Measurements from ENCODE around the gene C8B. TPM values are rescaled to one million over a fixed set of nuclear protein-coding genes. Genes with fewer than 3 reads are reported as not detected.

Gene C8B
- total RNA-seq, 1 experiment from 2014 or later, result not detected

- Histone ChIP-seq H3K27me3 (replicated peaks) (no peaks in the 10 kb centered on the region), H3K36me3 (no peaks in the 10 kb centered on the region), H3K27ac (no peak overlapping the region), H3K4me1 (replicated peaks) (no peaks in the 10 kb centered on the region), H3K9me3 (replicated peaks) (no peaks in the 10 kb centered on the region), H3K4me3 (no peak overlapping the region)
- DNase-seq (ENCODE audit: low read depth in 1 of 2, low spot score in 2 of 2), result no peak
These were observed 624 bp downstream of the C8B start for GRCh38 chr1:56965191-56965590.

- DNase-seq (ENCODE audit: low read depth in 1 of 2, low spot score in 2 of 2), result no peak
- H3K27me3 ChIP-seq (replicated peaks), result no peaks in the 10 kb centered on the region
- no peaks in the 10 kb centered on the region for H3K4me1 ChIP-seq (replicated peaks)
- H3K36me3 ChIP-seq, result no peaks in the 10 kb centered on the region
- no peak overlapping the region for H3K27ac ChIP-seq
- H3K4me3 ChIP-seq, result no peak overlapping the region
- no peaks in the 10 kb centered on the region for H3K9me3 ChIP-seq (replicated peaks)
These were observed 1.3 kb downstream of the C8B start for GRCh38 chr1:56964349-56965017.

GRCh38 chr1:56963667-56964066, 2.1 kb downstream of the C8B start:
- H3K36me3 ChIP-seq, result no peaks in the 10 kb centered on the region
- no peak for DNase-seq (ENCODE audit: low read depth in 1 of 2, low spot score in 2 of 2)
- no peak overlapping the region for H3K4me3 ChIP-seq
- no peaks in the 10 kb centered on the region for H3K4me1 ChIP-seq (replicated peaks)
- H3K9me3 ChIP-seq (replicated peaks), result no peaks in the 10 kb centered on the region
- H3K27me3 ChIP-seq (replicated peaks), result no peaks in the 10 kb centered on the region; the same call in 1 of the 2 replicates
- no peak overlapping the region for H3K27ac ChIP-seq

- H3K27me3 ChIP-seq (replicated peaks), result no peaks in the 10 kb centered on the region; the same call in 1 of the 2 replicates
- no peaks in the 10 kb centered on the region for H3K36me3 ChIP-seq
- no peaks in the 10 kb centered on the region for H3K9me3 ChIP-seq (replicated peaks)
- no peak for DNase-seq (ENCODE audit: low read depth in 1 of 2, low spot score in 2 of 2)
- H3K27ac ChIP-seq, result no peak overlapping the region
- H3K4me1 ChIP-seq (replicated peaks), result no peaks in the 10 kb centered on the region
- H3K4me3 ChIP-seq, result no peak overlapping the region
These were observed 4.4 kb downstream of the C8B start for GRCh38 chr1:56961426-56961825.

GRCh38 chr1:56958526-56958925, 7.3 kb downstream of the C8B start:
- no peak overlapping the region for H3K4me3 ChIP-seq
- H3K9me3 ChIP-seq (replicated peaks), result no peaks in the 10 kb centered on the region
- no peaks in the 10 kb centered on the region for H3K4me1 ChIP-seq (replicated peaks)
- no peak for DNase-seq (ENCODE audit: low read depth in 1 of 2, low spot score in 2 of 2)
- no peak overlapping the region for H3K27ac ChIP-seq
- no peaks in the 10 kb centered on the region; the same call in 1 of the 2 replicates for H3K27me3 ChIP-seq (replicated peaks)
- no peaks in the 10 kb centered on the region for H3K36me3 ChIP-seq

GRCh38 chr1:56957931-56958330, 7.9 kb downstream of the C8B start:
- Histone ChIP-seq H3K4me3 (no peak overlapping the region), H3K36me3 (no peaks in the 10 kb centered on the region), H3K27ac (no peak overlapping the region), H3K27me3 (replicated peaks) (no peaks in the 10 kb centered on the region; the same call in 1 of the 2 replicates), H3K9me3 (replicated peaks) (no peaks in the 10 kb centered on the region), H3K4me1 (replicated peaks) (no peaks in the 10 kb centered on the region)
- DNase-seq (ENCODE audit: low read depth in 1 of 2, low spot score in 2 of 2), result no peak

- Histone ChIP-seq H3K4me1 (replicated peaks) (no peaks in the 10 kb centered on the region), H3K9me3 (replicated peaks) (no peaks in the 10 kb centered on the region), H3K4me3 (no peak overlapping the region), H3K27ac (no peak overlapping the region), H3K36me3 (no peaks in the 10 kb centered on the region), H3K27me3 (replicated peaks) (no peaks in the 10 kb centered on the region; the same call in 1 of the 2 replicates)
- DNase-seq (ENCODE audit: low read depth in 1 of 2, low spot score in 2 of 2), result no peak
These were observed 11.2 kb downstream of the C8B start for GRCh38 chr1:56954664-56955063.

- H3K36me3 ChIP-seq, result no peaks in the 10 kb centered on the region
- H3K27me3 ChIP-seq (replicated peaks), result no peaks in the 10 kb centered on the region
- DNase-seq (ENCODE audit: low read depth in 1 of 2, low spot score in 2 of 2), result no peak
- H3K4me3 ChIP-seq, result no peak overlapping the region
- no peaks in the 10 kb centered on the region for H3K9me3 ChIP-seq (replicated peaks)
- H3K4me1 ChIP-seq (replicated peaks), result no peaks in the 10 kb centered on the region
- no peak overlapping the region for H3K27ac ChIP-seq
These were observed 12.4 kb downstream of the C8B start for GRCh38 chr1:56953386-56953785.

- no peak for DNase-seq (ENCODE audit: low read depth in 1 of 2, low spot score in 2 of 2)
- H3K27me3 ChIP-seq (replicated peaks), result no peaks in the 10 kb centered on the region
- H3K9me3 ChIP-seq (replicated peaks), result no peaks in the 10 kb centered on the region
- no peak overlapping the region for H3K27ac ChIP-seq
- H3K4me1 ChIP-seq (replicated peaks), result no peaks in the 10 kb centered on the region
- H3K4me3 ChIP-seq, result no peak overlapping the region
- H3K36me3 ChIP-seq, result no peaks in the 10 kb centered on the region
These were observed 13.3 kb downstream of the C8B start for GRCh38 chr1:56952501-56952900.

- H3K9me3 ChIP-seq (replicated peaks), result no peaks in the 10 kb centered on the region
- no peaks in the 10 kb centered on the region for H3K27me3 ChIP-seq (replicated peaks)
- H3K4me1 ChIP-seq (replicated peaks), result no peaks in the 10 kb centered on the region
- H3K4me3 ChIP-seq, result no peak overlapping the region
- no peak for DNase-seq (ENCODE audit: low read depth in 1 of 2, low spot score in 2 of 2)
- H3K27ac ChIP-seq, result no peak overlapping the region
- H3K36me3 ChIP-seq, result no peaks in the 10 kb centered on the region
These were observed 17.3 kb downstream of the C8B start for GRCh38 chr1:56948403-56949023.

- H3K27ac ChIP-seq, result no peak overlapping the region
- no peak for DNase-seq (ENCODE audit: low read depth in 1 of 2, low spot score in 2 of 2)
- no peaks in the 10 kb centered on the region for H3K9me3 ChIP-seq (replicated peaks)
- no peaks in the 10 kb centered on the region for H3K27me3 ChIP-seq (replicated peaks)
- no peaks in the 10 kb centered on the region for H3K36me3 ChIP-seq
- H3K4me3 ChIP-seq, result no peak overlapping the region
- no peaks in the 10 kb centered on the region for H3K4me1 ChIP-seq (replicated peaks)
These were observed 25.8 kb downstream of the C8B start for GRCh38 chr1:56940039-56940438.

- H3K27ac ChIP-seq, result no peak overlapping the region
These were observed 26.6 kb downstream of the C8B start for GRCh38 chr1:56939209-56939608.

GRCh38 chr1:56938646-56939045, 27.2 kb downstream of the C8B start:
- no peaks in the 10 kb centered on the region for H3K36me3 ChIP-seq
- no peaks in the 10 kb centered on the region for H3K9me3 ChIP-seq (replicated peaks)
- H3K27me3 ChIP-seq (replicated peaks), result no peaks in the 10 kb centered on the region
- no peak overlapping the region for H3K27ac ChIP-seq
- no peaks in the 10 kb centered on the region for H3K4me1 ChIP-seq (replicated peaks)
- DNase-seq (ENCODE audit: low read depth in 1 of 2, low spot score in 2 of 2), result no peak
- no peak overlapping the region for H3K4me3 ChIP-seq

More at GRCh38 chr1:56939209-56939608, 26.6 kb downstream of the C8B start:
- Histone ChIP-seq H3K4me3 (no peak overlapping the region), H3K36me3 (no peaks in the 10 kb centered on the region), H3K4me1 (replicated peaks) (no peaks in the 10 kb centered on the region), H3K27me3 (replicated peaks) (no peaks in the 10 kb centered on the region), H3K9me3 (replicated peaks) (no peaks in the 10 kb centered on the region)
- DNase-seq (ENCODE audit: low read depth in 1 of 2, low spot score in 2 of 2), result no peak

- Histone ChIP-seq H3K4me1 (replicated peaks) (no peaks in the 10 kb centered on the region), H3K27ac (no peak overlapping the region), H3K9me3 (replicated peaks) (no peaks in the 10 kb centered on the region), H3K4me3 (no peak overlapping the region), H3K36me3 (no peaks in the 10 kb centered on the region), H3K27me3 (replicated peaks) (no peaks in the 10 kb centered on the region)
- no peak for DNase-seq (ENCODE audit: low read depth in 1 of 2, low spot score in 2 of 2)
These were observed 31.3 kb downstream of the C8B start for GRCh38 chr1:56934430-56935060.
